Measurements from ENCODE around the gene CD300LF. TPM values are rescaled to one million over a fixed set of nuclear protein-coding genes. Genes with fewer than 3 reads are reported as not detected.

Gene CD300LF
- total and polyA plus RNA-seq, 10 of the 15 experiments (the other 5 are each of a cell fraction or from before 2014, with no cell fraction given) = 0.15 TPM; not detected in 9

- TF ChIP-seq TCF7 (IDR thresholded peaks at IDR 0.05; ENCODE audit: borderline replicate concordance) (no peak), MEF2A (IDR thresholded peaks at IDR 0.05; ENCODE audit: insufficient read depth, low read depth, low read length) (no peak), CHD4 (IDR thresholded peaks at IDR 0.05) (no peak), ZZZ3 (IDR thresholded peaks at IDR 0.05; ENCODE audit: control insufficient read depth, insufficient read length, low read depth) (no peak), ZNF207 (IDR thresholded peaks at IDR 0.05; ENCODE audit: borderline replicate concordance) (no peak), NR2C2 (IDR thresholded peaks at IDR 0.05; ENCODE audit: borderline replicate concordance, control insufficient read depth, insufficient read length, low read depth) (no peak), ZSCAN29 (IDR thresholded peaks at IDR 0.05) (no peak), IRF3 (IDR thresholded peaks at IDR 0.05) (no peak), CBX5 (IDR thresholded peaks at IDR 0.05; ENCODE audit: low read depth) (no peak)
- TF ChIP-seq, protein P1, sequence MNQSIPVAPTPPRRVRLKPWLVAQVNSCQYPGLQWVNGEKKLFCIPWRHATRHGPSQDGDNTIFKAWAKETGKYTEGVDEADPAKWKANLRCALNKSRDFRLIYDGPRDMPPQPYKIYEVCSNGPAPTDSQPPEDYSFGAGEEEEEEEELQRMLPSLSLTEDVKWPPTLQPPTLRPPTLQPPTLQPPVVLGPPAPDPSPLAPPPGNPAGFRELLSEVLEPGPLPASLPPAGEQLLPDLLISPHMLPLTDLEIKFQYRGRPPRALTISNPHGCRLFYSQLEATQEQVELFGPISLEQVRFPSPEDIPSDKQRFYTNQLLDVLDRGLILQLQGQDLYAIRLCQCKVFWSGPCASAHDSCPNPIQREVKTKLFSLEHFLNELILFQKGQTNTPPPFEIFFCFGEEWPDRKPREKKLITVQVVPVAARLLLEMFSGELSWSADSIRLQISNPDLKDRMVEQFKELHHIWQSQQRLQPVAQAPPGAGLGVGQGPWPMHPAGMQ (IDR thresholded peaks at IDR 0.05; ENCODE audit: borderline replicate concordance) = no peak
- TF ChIP-seq, protein P2, sequence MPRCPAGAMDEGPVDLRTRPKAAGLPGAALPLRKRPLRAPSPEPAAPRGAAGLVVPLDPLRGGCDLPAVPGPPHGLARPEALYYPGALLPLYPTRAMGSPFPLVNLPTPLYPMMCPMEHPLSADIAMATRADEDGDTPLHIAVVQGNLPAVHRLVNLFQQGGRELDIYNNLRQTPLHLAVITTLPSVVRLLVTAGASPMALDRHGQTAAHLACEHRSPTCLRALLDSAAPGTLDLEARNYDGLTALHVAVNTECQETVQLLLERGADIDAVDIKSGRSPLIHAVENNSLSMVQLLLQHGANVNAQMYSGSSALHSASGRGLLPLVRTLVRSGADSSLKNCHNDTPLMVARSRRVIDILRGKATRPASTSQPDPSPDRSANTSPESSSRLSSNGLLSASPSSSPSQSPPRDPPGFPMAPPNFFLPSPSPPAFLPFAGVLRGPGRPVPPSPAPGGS (IDR thresholded peaks at IDR 0.05; ENCODE audit: borderline replicate concordance, insufficient read depth, low read depth, low read length, poor library complexity, severe bottlenecking) = no peak
- TF ChIP-seq, protein P3, sequence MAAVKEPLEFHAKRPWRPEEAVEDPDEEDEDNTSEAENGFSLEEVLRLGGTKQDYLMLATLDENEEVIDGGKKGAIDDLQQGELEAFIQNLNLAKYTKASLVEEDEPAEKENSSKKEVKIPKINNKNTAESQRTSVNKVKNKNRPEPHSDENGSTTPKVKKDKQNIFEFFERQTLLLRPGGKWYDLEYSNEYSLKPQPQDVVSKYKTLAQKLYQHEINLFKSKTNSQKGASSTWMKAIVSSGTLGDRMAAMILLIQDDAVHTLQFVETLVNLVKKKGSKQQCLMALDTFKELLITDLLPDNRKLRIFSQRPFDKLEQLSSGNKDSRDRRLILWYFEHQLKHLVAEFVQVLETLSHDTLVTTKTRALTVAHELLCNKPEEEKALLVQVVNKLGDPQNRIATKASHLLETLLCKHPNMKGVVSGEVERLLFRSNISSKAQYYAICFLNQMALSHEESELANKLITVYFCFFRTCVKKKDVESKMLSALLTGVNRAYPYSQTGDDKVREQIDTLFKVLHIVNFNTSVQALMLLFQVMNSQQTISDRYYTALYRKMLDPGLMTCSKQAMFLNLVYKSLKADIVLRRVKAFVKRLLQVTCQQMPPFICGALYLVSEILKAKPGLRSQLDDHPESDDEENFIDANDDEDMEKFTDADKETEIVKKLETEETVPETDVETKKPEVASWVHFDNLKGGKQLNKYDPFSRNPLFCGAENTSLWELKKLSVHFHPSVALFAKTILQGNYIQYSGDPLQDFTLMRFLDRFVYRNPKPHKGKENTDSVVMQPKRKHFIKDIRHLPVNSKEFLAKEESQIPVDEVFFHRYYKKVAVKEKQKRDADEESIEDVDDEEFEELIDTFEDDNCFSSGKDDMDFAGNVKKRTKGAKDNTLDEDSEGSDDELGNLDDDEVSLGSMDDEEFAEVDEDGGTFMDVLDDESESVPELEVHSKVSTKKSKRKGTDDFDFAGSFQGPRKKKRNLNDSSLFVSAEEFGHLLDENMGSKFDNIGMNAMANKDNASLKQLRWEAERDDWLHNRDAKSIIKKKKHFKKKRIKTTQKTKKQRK (IDR thresholded peaks at IDR 0.05; ENCODE audit: low read depth, low read length) = no peak
- Histone ChIP-seq H2AFZ (ENCODE audit: control insufficient read depth, low read depth, low read length) (no peak overlapping the region), H3K36me3 (ENCODE audit: control insufficient read depth in 2 of 2, insufficient read depth in 2 of 2, low read length in 1 of 2) (no peaks in the 10 kb centered on the region), H3K9ac (ENCODE audit: control insufficient read depth, insufficient read depth, low read length) (no peak overlapping the region), H3K4me3 (no peak overlapping the region), H3K27me3 (replicated peaks in 1 of 2; ENCODE audit: control insufficient read depth in 2 of 2, insufficient read depth in 2 of 2, low read length in 1 of 2) (peaks cover 3 to 11% of the 10 kb centered on the region in 2 experiments; a peak in 1 of 4 replicates), H3K27ac (ENCODE audit: control insufficient read depth, insufficient read depth) (no peak overlapping the region), H3K4me2 (ENCODE audit: control insufficient read depth, insufficient read depth) (no peak overlapping the region), H4K20me1 (ENCODE audit: control insufficient read depth, insufficient read depth) (no peaks in the 10 kb centered on the region; the same call in 1 of the 2 replicates), H3K9me3 (replicated peaks; ENCODE audit: control insufficient read depth, insufficient read depth, low read length) (no peaks in the 10 kb centered on the region), H3K4me1 (ENCODE audit: control insufficient read depth, insufficient read depth, low read length) (no peaks in the 10 kb centered on the region), H3K79me2 (ENCODE audit: control insufficient read depth, insufficient read depth, low read length) (no peaks in the 10 kb centered on the region)
- in situ Hi-C loops (cut with MboI) (no loop called here), intact Hi-C loops (cut with micrococcal nuclease; ENCODE audit: unreplicated experiment) (no loop called here)
- 46% methylated on average over 3 of the region's 3 CpGs for WGBS (ENCODE audit: insufficient coverage, insufficient replicate concordance, low lambda C conversion rate, missing lambda C conversion rate)
- POLR2A ChIA-PET = no interaction called here
- no TSS peak for BruUV-seq (replicated peaks)
- SMC1A ChIA-PET (ENCODE audit: uncharacterized antibody, unreplicated experiment) = interaction anchor here (1.0 kb wide), 2 partner anchors 40 to 107 kb away, joined by 3 read pairs; no protein-coding TSS in a partner anchor
- CTCF ChIA-PET = no interaction called here
- no peak for ATAC-seq
- FAIRE-seq = no peak
- RAD21 ChIA-PET (ENCODE audit: unreplicated experiment) = interaction anchor here (1.6 kb wide), 1 partner anchor 85 kb away, joined by 9 read pairs; the partner anchor contains the start of gene RAB37
- no peak for DNase-seq (ENCODE audit: low read depth, low spot score)
Observed at GRCh38 chr17:74652020-74652419, 60.7 kb downstream of the CD300LF start.
